Omental fat pad (tissue), 4 donors: Measurements from ENCODE around the gene TPST1. TPM values are rescaled to one million over a fixed set of nuclear protein-coding genes. Genes with fewer than 3 reads are reported as not detected.
"Not testable (repeated sequence)": the region's sequence is repeated elsewhere in the genome, so short reads cannot be mapped to it uniquely, and the experiment has no call there.

Experiments used
- ATAC-seq: fragments of 150-250 bp; one replicate; pipeline ENCODE4 v1.9.1; 2016; ENCODE audit warnings: mild to moderate bottlenecking, moderate library complexity; ENCODE audit not compliant: low FRiP score
- DNase-seq: peaks from one replicate; pipeline ENCODE4 v3.0.0-alpha.2; 2019; ENCODE audit warnings: low spot score
- CTCF ChIP-seq, 3 donors: fragments of 450-650 bp; IDR thresholded peaks; one replicate each; pipeline ENCODE4 v1.5.1; 2016 to 2017; ENCODE audit warnings: antibody characterized with exemption in 3 of 3, mild to moderate bottlenecking in 3 of 3, moderate library complexity in 2 of 3
- total RNA-seq, 4 donors: library from RNA; depleted of rRNA; stranded (reverse); fragments of >200 nt; gene quantifications; one replicate each; pipeline ENCODE4 v1.1.0, GENCODE V29; 2016

The TPST1 gene
- total RNA-seq, 4 donors from 2014 or later: 16.4 to 63.2 (median 24.3) TPM

GRCh38 chr7:66213637-66214036 is 8.5 kb downstream of the TPST1 start:
- no peak for DNase-seq
- no peak for TF ChIP-seq CTCF (IDR thresholded peaks at IDR 0.05)

GRCh38 chr7:66216687-66217086 is 11.6 kb downstream of the TPST1 start:
- DNase-seq (no peak), ATAC-seq (no peak)
- TF ChIP-seq CTCF (IDR thresholded peaks at IDR 0.05): no peak

More at GRCh38 chr7:66213637-66214036, 8.5 kb downstream of the TPST1 start:
- ATAC-seq: no peak

- ATAC-seq (no peak), DNase-seq (no peak)
- TF ChIP-seq CTCF (IDR thresholded peaks at IDR 0.05): no peak
Observed at GRCh38 chr7:66219805-66220204, 14.7 kb downstream of the TPST1 start.

- DNase-seq: no peak
- no peak for TF ChIP-seq CTCF (IDR thresholded peaks at IDR 0.05)
- no peak for ATAC-seq
Observed at GRCh38 chr7:66221442-66221841, 16.3 kb downstream of the TPST1 start.

- ATAC-seq (no peak), DNase-seq (no peak)
- no peak for TF ChIP-seq CTCF (IDR thresholded peaks at IDR 0.05)
Observed at GRCh38 chr7:66227808-66228207, 22.7 kb downstream of the TPST1 start.

GRCh38 chr7:66231326-66232216 is 26.4 kb downstream of the TPST1 start:
- not testable (repeated sequence) for ATAC-seq, DNase-seq

GRCh38 chr7:66233638-66234037 is 28.5 kb downstream of the TPST1 start:
- DNase-seq (no peak), ATAC-seq (no peak)
- TF ChIP-seq CTCF (IDR thresholded peaks at IDR 0.05): no peak
